Ovary (tissue), 10 donors: ENCODE results near the gene NUDT8. TPM values are rescaled to one million over a fixed set of nuclear protein-coding genes. Genes with fewer than 3 reads are reported as not detected.
A peak's percentile ranks its signal among the peaks of the same experiment; 100 is the strongest.

Experiments
- DNase-seq, 5 donors: peaks; one replicate each; pipeline ENCODE4 v3.0.0-alpha.2; 2019 to 2020
- H3K27ac ChIP-seq, 2 donors: fragments of 200-600 bp; one replicate each; pipeline versions ENCODE4 v1.5.1 to v1.8.0; 2019 to 2022
- H3K27me3 ChIP-seq: fragments of 200-600 bp; one replicate; pipeline ENCODE4 v1.8.0; 2022
- H3K36me3 ChIP-seq: fragments of 200-600 bp; sonication (generic); one replicate; pipeline ENCODE4 v1.5.1; 2019
- H3K4me1 ChIP-seq: one replicate; pipeline ENCODE4 v1.8.1; 2013; ENCODE audit warnings: mild to moderate bottlenecking, moderate library complexity; ENCODE audit not compliant: insufficient read depth
- H3K4me3 ChIP-seq: fragments of 200-600 bp; sonication (generic); one replicate; pipeline ENCODE4 v1.5.1; 2017
- H3K9me3 ChIP-seq, 2 donors: fragments of 200-600 bp in 1 of 2; sonication (generic) in 1 of 2; one replicate each; pipeline versions ENCODE4 v1.5.1 to v1.8.1; 2013 to 2019; ENCODE audit warnings: mild to moderate bottlenecking in 1 of 2, moderate library complexity in 1 of 2
- EP300 ChIP-seq: sonication (generic); formaldehyde crosslinking; IDR thresholded peaks from one replicate; pipeline ENCODE4 v1.6.1; 2017; ENCODE audit warnings: antibody characterized with exemption
- POLR2A ChIP-seq: fragments of 450-650 bp; IDR thresholded peaks from one replicate; pipeline ENCODE4 v1.6.1; 2017; ENCODE audit warnings: antibody characterized with exemption, mild to moderate bottlenecking, moderate library complexity
- WGBS, 3 donors: extraction: QIAGEN DNeasy Blood & Tissue Kit in 1 of 3; methylation state at CpG; one replicate each; pipeline versions ENCODE4 v1.1.5 to v1.1.7; 2013 to 2017; 5-methylcytosine and 5-hydroxymethylcytosine counted together
- intact Hi-C, 4 donors: fragments of 100-400 bp; cut with DNase I; formaldehyde crosslinking; loops; one replicate each; pipeline versions ENCODE4 v1.11.0 to v1.15.1; 2022 to 2023
- long read RNA-seq, 3 donors: library from polyadenylated mRNA in 2 of 3; unstranded in 2 of 3; transcript quantifications; one replicate each; pipeline ENCODE4 v2.0.0 and lab custom pipeline, GENCODE V29; 2021 to 2026
- polyA plus RNA-seq, 2 donors: library from polyadenylated mRNA; stranded (reverse); fragments of 200-250 nt in 1 of 2; fragments of 350-450 nt in 1 of 2; fragmentation: Illumina TruSeq in 1 of 2; extraction: RNeasy Lipid Tissue Mini Kit (QIAGEN cat#74804) in 1 of 2; gene quantifications; one replicate each; pipeline ENCODE4 v1.2.3, GENCODE V29; 2013 to 2014
- total RNA-seq, 7 donors: library from RNA; depleted of rRNA in 2 of 7; stranded (reverse); fragments of >200 nt in 2 of 7; fragmentation: NEBNext Ultra II Directional in 3 of 7; extraction: Animal tissue kit (Norgen Biotek cat#: 25700) in 3 of 7; gene quantifications; one replicate each; pipeline versions ENCODE4 v1.1.0 to v1.2.4, GENCODE V29; 2016 to 2023
- TF ChIP-seq, protein P1 (sequence below), 3 donors: fragments of 450-650 bp in 2 of 3; fragments of 200-600 bp in 1 of 3; IDR thresholded peaks; one replicate each; pipeline versions ENCODE4 v1.5.1 to v1.8.0; 2016 to 2022; ENCODE audit warnings: antibody characterized with exemption in 3 of 3, mild to moderate bottlenecking in 1 of 3
- donor health status: DM: no; HTN: no; CAD: no; lungs with moderate emphysema.
- donor health status: DM: no; HTN: no; CAD: no.
- donor health status: Bipolar disorder and iron deficiency.
- donor health status: DM: yes; HTN: yes; CAD: no.
- donor health status: DM: no; HTN: no; CAD: no.
- donor health status: DM: yes; HTN: yes; CAD: no.

Gene NUDT8, protein sequence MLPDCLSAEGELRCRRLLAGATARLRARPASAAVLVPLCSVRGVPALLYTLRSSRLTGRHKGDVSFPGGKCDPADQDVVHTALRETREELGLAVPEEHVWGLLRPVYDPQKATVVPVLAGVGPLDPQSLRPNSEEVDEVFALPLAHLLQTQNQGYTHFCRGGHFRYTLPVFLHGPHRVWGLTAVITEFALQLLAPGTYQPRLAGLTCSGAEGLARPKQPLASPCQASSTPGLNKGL
- total RNA-seq (10 to 100 TPM in 1 of 7 donors, 1 to 10 TPM in 6; 5.0 to 10.5 (median 8.1) TPM), polyA plus RNA-seq (1 to 10 TPM in 1 of 2 donors, not detected in 1; 5.7 TPM)
- long read RNA-seq, donor 1, partial matches to known transcripts = 0 of 1 reads
- long read RNA-seq, donor 1, other reads (novel, unspliced or antisense) = 0 of 1 reads
- long read RNA-seq, donor 2, partial matches to known transcripts = 0 of 4 reads
- long read RNA-seq, donor 2, other reads (novel, unspliced or antisense) = 0 of 4 reads
- long read RNA-seq, donor 3, transcript NUDT8-202 (4 exons, 728 nt) = major isoform, 5 of 8 reads
- long read RNA-seq, donor 3, partial matches to known transcripts = 0 of 8 reads
- long read RNA-seq, donor 3, other reads (novel, unspliced or antisense) = 1 of 8 reads

DNA sequence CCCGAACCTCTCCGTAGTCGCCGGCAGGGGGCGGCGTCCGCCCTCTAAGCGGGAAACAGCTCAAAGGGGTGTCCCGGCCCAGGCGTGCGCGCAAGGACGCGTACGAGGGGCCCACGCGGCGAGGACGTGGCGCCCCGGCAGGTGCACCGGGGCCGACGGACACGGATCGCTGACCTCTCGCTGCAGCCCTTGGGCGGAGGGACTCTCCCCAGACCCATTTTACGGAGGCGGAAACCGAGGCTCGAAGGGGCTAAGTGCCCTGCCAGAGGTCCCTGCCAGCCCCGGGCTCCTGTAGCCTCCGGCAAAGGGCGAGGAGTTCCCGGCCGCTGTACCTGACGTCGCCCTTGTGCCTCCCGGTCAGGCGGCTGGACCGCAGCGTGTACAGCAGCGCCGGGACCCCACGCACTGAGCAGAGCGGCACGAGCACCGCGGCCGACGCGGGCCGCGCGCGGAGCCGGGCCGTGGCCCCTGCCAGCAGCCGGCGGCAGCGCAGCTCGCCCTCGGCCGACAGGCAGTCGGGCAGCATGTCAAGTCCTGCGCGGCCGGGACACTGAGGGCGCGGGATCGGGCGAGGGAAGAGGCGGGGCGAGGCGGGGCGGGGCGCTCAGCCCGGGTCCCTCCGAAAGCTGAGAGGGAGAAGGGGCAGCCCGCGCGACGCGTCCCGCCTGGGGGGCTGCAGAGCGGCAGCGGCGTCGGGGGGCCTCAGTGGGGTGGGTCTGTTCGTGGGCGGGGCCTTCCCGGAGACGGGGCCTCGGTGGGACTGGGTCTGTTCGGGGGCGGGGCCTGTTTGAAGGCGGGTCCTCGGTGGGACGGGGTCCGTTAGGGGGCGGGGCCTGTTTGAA is at the start of gene NUDT8:
TSS of gene NUDT8 (minus strand) at position 552 of the 842 bp plus-strand sequence. CDS start at position 526, 26 bp downstream.
- Histone ChIP-seq H3K27ac (peak within 1 kb of the TSS; percentile 66 to 79), H3K27me3 (no peaks in the 10 kb centered on the region), H3K36me3 (no peaks in the 10 kb centered on the region), H3K9me3 (no peaks in the 10 kb centered on the region), H3K4me1 (peaks cover 5% of the 10 kb centered on the region), H3K4me3 (peak within 1 kb of the TSS; percentile 81)
- DNase-seq = peak; percentile 74 to 88 (median 84)
- TF ChIP-seq POLR2A (peak; percentile 45), EP300 (no peak)
- TF ChIP-seq, protein P1, sequence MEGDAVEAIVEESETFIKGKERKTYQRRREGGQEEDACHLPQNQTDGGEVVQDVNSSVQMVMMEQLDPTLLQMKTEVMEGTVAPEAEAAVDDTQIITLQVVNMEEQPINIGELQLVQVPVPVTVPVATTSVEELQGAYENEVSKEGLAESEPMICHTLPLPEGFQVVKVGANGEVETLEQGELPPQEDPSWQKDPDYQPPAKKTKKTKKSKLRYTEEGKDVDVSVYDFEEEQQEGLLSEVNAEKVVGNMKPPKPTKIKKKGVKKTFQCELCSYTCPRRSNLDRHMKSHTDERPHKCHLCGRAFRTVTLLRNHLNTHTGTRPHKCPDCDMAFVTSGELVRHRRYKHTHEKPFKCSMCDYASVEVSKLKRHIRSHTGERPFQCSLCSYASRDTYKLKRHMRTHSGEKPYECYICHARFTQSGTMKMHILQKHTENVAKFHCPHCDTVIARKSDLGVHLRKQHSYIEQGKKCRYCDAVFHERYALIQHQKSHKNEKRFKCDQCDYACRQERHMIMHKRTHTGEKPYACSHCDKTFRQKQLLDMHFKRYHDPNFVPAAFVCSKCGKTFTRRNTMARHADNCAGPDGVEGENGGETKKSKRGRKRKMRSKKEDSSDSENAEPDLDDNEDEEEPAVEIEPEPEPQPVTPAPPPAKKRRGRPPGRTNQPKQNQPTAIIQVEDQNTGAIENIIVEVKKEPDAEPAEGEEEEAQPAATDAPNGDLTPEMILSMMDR (IDR thresholded peaks at IDR 0.05) = peak; percentile 67 to 81 (median 68)
- 0 to 1% (median 1%) methylated on average over 49 to 102 of the region's 102 CpGs for WGBS, 3 donors
- intact Hi-C loops = no loop called here

DNA sequence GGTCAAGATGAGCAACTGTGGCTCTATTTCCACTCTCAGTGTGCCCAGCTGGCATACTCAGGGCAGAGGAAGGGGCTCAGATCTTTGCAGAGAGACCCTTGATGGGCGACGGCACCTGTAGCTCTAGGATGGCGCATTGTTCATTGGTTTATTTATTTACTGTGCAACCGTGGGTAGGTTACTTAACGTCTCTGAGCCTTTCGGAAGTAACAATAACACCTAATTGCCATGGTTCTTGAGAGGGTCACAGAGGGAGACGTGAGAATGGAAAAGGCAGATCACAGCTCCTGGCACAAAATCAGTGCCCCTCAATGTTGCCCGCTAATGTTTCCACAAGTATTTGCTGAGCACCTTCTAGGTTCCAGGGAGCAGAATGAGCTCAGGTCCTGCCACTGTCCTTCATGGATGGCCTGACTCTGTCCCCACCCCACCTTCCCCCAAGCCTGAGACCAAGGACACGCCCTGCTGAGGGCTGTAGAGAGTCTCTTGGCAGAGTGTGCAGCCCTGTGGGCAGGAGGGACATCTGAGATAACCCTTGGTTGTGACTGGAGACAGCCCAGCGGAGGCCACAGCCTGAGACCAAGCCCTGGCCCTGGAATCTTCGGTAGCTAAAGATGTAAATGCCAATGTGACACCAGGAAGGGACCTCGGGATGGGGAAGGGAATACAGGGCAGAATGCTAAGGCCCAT is 45.5 kb upstream of the NUDT8 start:
- no peaks in the 10 kb centered on the region for H3K4me1 ChIP-seq
- intact Hi-C loops = no loop called here
- H3K36me3 ChIP-seq = no peaks in the 10 kb centered on the region
- H3K4me3 ChIP-seq = no peak overlapping the region
- no peaks in the 10 kb centered on the region for H3K27me3 ChIP-seq
- H3K9me3 ChIP-seq = no peaks in the 10 kb centered on the region
- DNase-seq = no peak
- H3K27ac ChIP-seq = no peak overlapping the region
- TF ChIP-seq EP300 = no peak
- TF ChIP-seq, protein P1 (IDR thresholded peaks at IDR 0.05) = no peak
- no peak for TF ChIP-seq POLR2A
- 86 to 90% (median 88%) methylated on average over 12 of the region's 12 CpGs for WGBS, 3 donors

DNA sequence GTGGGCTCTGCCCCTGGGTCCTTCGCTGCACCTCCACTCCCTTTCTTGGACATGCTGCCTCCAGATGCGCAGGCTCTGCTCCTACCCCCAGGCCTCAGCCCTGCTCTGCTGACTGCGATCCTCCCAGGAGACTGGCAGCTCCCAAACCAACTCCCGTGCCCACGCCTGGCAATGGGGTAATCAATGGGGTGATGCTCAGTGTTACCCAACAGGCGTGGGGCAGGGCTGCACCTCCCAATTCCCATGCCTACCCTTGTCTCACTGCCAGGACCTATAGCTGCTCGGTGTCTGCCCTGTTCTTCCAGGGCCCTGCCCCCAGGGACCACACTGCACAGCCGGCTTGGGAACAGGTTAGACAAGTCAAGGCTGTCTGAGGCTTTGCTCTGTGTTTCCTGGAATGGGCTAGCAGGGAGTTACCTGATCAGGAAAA is 44.7 kb upstream of the NUDT8 start, which contains the start of gene ALDH3B2:
TSS of gene ALDH3B2 (minus strand) at position 182 of the 430 bp plus-strand sequence. CDS start 7,688 bp downstream, outside the sequence.
- H3K4me3 ChIP-seq = no peak within 1 kb of the TSS
- H3K4me1 ChIP-seq = no peaks in the 10 kb centered on the region
- intact Hi-C loops = no loop called here
- no peaks in the 10 kb centered on the region for H3K27me3 ChIP-seq
- 76 to 80% (median 78%) methylated on average over 8 of the region's 8 CpGs for WGBS, 3 donors
- TF ChIP-seq, protein P1 (IDR thresholded peaks at IDR 0.05) = no peak
- TF ChIP-seq POLR2A (no peak), EP300 (no peak)
- no peaks in the 10 kb centered on the region for H3K9me3 ChIP-seq
- no peak within 1 kb of the TSS for H3K27ac ChIP-seq
- no peaks in the 10 kb centered on the region for H3K36me3 ChIP-seq
- DNase-seq = no peak

DNA sequence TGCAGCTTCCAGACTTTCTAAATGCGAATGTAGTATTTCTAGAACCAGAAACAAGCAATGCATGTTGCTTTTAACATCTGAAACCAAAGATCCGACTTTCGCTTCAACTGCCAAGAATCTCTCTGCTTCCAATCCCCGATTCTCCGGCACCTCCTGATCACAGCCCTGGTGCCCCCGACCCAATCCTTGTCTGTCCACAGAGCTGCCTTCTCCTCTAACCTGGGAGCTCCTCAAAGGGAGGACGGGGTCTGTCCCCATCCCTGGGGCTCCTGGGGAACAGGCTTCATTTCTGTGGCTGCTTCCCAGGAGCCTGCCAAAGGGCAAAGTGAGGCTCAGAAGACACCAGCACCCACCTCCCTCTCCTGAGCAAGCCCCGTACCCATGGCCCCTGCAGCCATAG is 44.2 kb upstream of the NUDT8 start:
- intact Hi-C loops = no loop called here
- no peaks in the 10 kb centered on the region for H3K36me3 ChIP-seq
- no peak overlapping the region for H3K27ac ChIP-seq
- DNase-seq = no peak
- H3K9me3 ChIP-seq = no peaks in the 10 kb centered on the region
- 60 to 65% (median 64%) methylated on average over 8 of the region's 8 CpGs for WGBS, 3 donors
- H3K27me3 ChIP-seq = no peaks in the 10 kb centered on the region
- no peaks in the 10 kb centered on the region for H3K4me1 ChIP-seq
- H3K4me3 ChIP-seq = no peak overlapping the region
- no peak for TF ChIP-seq EP300
- no peak for TF ChIP-seq POLR2A
- TF ChIP-seq, protein P1 (IDR thresholded peaks at IDR 0.05) = no peak
